HuH-7 (cell line): ENCODE results near the gene ASPRV1.

Experiments used
- DNase-seq: peaks from one replicate; pipeline ENCODE4 v3.0.0; 2011; ENCODE audit warnings: low spot score

Gene ASPRV1

GRCh38 chr2:69939722-69940121, 21.7 kb downstream of the ASPRV1 start:
- DNase-seq: no peak

GRCh38 chr2:69937968-69938367, 23.5 kb downstream of the ASPRV1 start:
- no peak for DNase-seq

- no peak for DNase-seq
Observed at GRCh38 chr2:69936906-69937305, 24.5 kb downstream of the ASPRV1 start.

GRCh38 chr2:69935011-69935410, 26.4 kb downstream of the ASPRV1 start:
- DNase-seq: no peak

- no peak for DNase-seq
Observed at GRCh38 chr2:69934614-69934908, 26.9 kb downstream of the ASPRV1 start.

GRCh38 chr2:69933839-69934613, 27.4 kb downstream of the ASPRV1 start:
- DNase-seq: peak; percentile 67

GRCh38 chr2:69933254-69933828, 28.1 kb downstream of the ASPRV1 start:
- no peak for DNase-seq

GRCh38 chr2:69932596-69932922, 28.9 kb downstream of the ASPRV1 start:
- DNase-seq: no peak

GRCh38 chr2:69931832-69932595, 29.4 kb downstream of the ASPRV1 start:
- DNase-seq: no peak

GRCh38 chr2:69926849-69927515, 34.4 kb downstream of the ASPRV1 start:
- no peak for DNase-seq

GRCh38 chr2:69923116-69923515, 38.3 kb downstream of the ASPRV1 start:
- DNase-seq: no peak

GRCh38 chr2:69918401-69918800, 43.0 kb downstream of the ASPRV1 start:
- no peak for DNase-seq

- DNase-seq: no peak
Observed at GRCh38 chr2:69917852-69918251, 43.6 kb downstream of the ASPRV1 start.

- no peak for DNase-seq
Observed at GRCh38 chr2:69916106-69916505, 45.3 kb downstream of the ASPRV1 start.

GRCh38 chr2:69914950-69915945, 46.2 kb downstream of the ASPRV1 start, which contains the start of gene MXD1:
TSS of gene MXD1 (plus strand) at chr2:69915109. CDS start at chr2:69915331, 222 bp downstream.
- DNase-seq: no peak

- peak; percentile 98 for DNase-seq
Observed at GRCh38 chr2:69914164-69914949, 47.1 kb downstream of the ASPRV1 start.

- DNase-seq: peak; percentile 59
Observed at GRCh38 chr2:69911985-69912563, 49.4 kb downstream of the ASPRV1 start.
